GM19239 (cell line): ENCODE results near the gene SMARCA4.

ENCODE experiments used
- DNase-seq: peaks from one replicate; pipeline ENCODE4 v3.0.0; 2011; ENCODE audit warnings: low spot score; ENCODE audit not compliant: insufficient read length
- FAIRE-seq: peaks from 2 replicates; lab custom pipeline; 2011; peaks lifted over from hg19 to GRCh38; lab: Jason Lieb, UNC

Gene SMARCA4

DNA sequence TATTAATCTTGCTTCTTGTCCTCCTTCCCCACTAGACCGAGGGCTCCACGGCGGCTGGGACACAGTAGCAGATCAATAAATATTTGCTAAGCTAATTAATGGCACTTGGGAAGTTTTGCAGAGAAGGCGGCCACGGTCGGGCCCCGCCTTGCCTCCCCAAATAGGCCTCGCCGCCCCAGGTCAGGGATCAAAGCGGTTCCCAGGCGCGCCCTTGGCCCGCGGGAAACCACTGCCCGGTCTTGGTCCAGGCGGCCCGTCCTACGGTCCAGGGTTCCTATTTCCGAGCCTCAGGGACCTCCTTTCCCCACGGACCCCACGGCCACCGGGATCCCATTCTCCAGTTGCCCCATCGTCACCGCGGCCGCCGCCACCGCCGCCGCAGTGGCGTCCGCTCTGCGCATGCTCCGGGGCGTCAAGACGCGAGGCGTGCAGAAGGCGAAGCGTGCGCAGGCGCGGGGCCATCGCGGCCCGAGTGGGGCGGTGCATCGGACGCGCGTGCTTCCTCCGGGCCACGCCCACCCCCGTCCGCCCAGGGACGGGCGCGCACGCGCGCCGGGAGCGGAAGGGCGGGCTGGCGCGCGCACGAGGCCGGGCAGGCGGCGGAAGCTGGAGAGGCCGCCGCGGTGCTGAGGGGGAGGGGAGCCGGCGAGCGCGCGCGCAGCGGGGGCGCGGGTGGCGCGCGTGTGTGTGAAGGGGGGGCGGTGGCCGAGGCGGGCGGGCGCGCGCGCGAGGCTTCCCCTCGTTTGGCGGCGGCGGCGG is at the start of gene SMARCA4:
Gene SMARCA4, plus strand, starts transcription at position 717 of the 759 bp plus-strand sequence. CDS start 23,122 bp downstream, outside the sequence.
- FAIRE-seq, result peak; percentile 75

DNA sequence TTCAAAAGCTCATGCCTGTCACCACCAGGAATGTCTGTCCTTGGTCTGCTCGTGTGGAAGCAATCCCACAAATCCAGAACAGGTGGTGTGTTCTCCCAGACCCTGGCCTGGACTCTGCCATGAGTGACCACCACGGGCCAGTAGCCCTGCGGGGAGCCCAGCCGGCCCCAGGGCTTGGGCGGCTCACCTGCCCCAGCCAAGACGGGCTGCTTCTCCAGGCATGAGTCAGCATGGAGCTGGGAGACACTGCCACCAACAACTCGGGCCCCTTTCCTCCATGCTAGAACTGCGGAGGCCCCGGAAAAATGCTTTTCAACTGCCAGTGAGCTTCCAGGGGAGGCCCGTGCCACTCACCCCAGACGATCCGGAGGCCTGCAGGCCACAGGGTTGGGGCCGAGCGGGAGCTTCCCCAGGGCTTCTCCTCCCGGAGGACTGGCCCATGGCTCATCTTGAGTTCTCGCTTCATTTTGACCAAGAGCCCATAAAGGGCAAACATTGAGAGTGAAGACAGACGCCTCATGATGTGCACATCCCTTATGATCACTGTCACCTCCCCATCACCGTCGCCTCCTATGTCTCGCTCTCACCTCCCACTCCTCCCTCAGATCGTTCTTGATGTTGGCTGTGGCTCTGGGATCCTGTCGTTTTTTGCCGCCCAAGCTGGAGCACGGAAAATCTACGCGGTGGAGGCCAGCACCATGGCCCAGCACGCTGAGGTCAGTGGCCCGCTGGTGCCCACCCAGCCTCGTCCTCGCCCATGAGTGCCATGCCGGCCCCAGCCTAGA is 49.1 kb upstream of the SMARCA4 start:
- FAIRE-seq (no peak), DNase-seq (no peak)

More for the DNA sequence above, at the start of gene SMARCA4:
- peak; percentile 93 for DNase-seq

DNA sequence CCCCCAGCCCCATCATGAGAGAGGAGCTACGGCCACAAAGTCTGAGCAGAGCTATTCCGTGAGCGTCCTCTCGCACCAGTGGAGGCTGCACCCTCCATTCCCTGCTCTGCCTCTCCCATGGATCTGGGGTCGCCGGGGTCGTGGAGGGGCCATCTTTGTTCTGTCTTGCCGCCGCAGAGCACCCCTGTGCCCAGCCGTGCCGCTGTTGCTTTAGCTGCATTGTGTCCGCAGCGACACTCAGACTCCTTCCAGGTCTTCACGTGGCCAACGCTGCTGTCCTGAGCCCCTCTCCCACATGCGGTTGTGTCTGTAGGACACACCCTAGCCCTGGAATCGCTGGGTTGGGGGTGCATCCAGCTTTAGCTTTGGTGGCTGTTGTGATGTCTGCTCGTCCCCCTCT is 48.2 kb upstream of the SMARCA4 start:
- DNase-seq (no peak), FAIRE-seq (no peak)

DNA sequence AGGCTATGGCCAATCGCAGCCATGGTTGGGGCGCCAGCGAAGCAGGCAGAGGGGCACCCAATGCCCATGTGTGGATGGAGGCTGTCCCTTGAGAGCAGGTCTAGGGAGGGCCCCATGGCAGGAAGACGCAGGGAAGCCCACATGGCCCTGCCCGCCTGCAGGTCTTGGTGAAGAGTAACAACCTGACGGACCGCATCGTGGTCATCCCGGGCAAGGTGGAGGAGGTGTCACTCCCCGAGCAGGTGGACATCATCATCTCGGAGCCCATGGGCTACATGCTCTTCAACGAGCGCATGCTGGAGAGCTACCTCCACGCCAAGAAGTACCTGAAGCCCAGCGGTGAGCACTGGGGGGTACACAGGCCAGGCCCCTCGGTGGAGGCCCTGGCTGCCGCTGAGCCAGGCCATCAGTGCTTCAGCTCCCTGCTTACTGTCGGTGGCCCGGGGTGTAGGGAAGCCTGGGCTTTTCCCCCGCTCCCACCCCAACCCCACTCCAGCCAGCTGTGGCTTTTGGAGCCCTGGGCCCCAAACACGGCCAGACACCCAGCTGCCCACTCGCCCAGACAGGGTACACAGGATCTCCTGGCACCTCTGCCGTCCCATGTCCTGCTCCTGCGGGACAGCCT is 47.0 kb upstream of the SMARCA4 start:
- FAIRE-seq (no peak), DNase-seq (no peak)

DNA sequence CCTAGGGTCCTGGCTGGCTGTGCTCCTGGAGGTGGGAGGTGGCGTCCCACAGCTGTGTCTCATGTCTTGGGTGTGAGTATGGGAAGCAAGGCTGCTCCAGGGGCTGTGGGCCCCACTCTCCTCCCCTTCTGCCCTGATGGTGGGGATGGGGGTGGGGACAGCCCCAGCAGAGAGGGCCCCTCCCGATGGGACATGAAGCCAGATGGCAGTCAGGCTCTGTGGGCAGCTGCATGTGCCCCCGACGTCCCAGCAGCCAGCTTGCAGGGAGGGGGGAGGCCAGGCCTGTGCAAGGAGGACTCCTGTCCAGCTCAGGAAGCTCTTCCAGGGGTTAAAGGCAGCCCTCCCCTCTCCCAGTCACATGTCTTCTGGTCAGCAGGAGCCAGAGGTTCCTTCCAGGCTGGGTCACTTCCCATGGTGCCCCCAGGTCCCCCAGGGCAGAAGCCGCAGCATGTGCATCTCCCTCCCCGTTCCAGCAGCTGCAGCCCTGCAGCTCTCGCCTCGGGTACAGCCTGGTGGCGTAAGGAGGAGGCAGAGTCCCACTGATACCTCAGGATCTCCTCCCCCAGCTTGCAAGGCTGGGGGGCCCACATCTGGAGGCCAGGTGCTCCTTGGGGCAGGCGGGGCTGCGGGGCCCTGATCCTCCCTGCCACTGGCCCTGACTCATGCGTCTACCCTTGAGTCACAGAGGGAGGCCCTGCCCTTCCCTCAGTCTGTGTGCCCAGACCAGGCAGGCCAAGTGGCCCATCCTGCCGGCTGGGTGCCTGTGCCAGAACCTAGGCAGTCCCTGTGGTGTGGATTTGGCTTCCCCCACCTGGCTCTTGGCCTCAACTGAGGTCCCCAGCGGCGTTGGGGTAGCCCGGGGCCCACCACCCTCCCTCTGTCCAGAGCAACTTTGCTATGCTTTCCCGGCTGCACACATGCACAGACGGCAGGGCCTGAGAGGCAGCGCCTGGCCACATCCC is 45.4 kb upstream of the SMARCA4 start:
- FAIRE-seq (no peak), DNase-seq (no peak)

DNA sequence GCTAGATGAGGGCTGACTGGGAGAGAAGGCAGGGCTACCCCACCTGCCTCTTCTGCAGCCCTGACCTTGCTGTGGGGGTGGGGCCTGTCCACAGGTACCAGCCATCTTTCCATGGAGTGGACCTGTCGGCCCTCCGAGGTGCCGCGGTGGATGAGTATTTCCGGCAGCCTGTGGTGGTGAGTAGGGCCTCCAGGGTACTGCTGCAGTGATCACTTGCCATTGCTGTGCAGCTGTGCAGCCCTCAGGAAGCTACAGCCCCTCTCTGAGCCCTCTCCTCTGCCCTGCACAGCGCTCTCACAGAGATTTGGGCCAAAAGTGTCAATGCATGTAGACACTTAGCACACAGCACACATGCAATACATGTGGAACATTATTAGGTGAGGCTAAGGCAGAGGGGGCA is 44.2 kb upstream of the SMARCA4 start:
- no peak for FAIRE-seq

DNA sequence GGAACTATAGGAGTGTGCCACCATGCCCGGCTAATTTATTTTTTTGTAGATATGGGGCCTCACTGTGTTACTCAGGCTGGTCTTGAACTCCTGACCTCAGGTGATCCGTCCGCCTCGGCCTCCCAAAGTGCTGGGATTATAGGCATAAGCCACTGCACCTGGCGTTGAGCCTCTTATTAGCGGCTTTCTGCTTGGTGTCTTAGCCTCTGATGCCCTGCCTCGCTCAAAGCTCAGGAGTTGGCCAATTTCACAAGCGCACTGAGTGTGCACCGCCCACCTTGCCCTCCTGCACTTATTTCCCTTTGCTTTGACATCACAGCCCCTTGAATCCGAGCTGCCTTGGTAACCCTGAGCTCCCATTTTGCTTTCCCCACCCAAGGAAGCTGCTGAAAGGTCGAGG is 42.5 kb upstream of the SMARCA4 start:
- FAIRE-seq (no peak), DNase-seq (no peak)

More for the DNA sequence above, 44.2 kb upstream of the SMARCA4 start:
- DNase-seq, result no peak

DNA sequence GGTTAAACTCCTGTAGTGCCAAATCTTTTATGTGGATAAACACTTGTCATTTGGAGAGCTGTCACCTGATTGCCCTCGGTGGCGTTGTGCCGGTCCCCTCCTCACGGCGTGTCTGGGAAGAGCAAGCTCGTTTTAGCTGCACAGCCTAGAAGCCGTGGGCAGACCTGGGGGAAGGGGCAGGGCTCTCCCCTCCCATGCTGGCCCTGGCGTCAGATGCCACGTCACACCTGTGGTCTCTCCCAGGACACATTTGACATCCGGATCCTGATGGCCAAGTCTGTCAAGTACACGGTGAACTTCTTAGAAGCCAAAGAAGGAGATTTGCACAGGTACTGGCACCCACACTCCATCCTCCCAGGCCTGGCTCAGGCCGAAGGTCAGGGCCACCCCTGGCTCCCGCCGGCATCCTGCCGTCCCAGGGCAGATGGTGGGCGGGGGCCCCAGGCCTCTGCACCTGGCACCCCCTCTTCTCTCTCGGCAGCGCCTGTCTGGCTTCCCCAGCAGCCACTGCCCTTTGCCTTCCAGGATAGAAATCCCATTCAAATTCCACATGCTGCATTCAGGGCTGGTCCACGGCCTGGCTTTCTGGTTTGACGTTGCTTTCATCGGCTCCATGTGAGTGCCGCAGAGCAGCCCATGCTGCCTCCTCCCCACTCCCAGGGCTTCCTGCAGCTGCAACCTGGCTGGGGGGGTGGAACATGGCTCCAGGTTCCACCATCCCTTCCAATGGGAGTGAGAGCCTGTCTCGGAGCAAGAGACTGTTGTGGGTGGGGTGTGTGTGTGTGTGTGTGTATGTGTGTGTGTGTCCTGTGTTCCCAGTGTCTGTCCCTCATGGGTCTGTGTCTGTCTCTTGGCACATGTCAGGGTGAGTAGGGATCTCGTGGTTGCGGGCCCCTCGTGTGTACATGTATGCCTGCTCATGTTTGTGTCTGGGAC is 41.2 kb upstream of the SMARCA4 start:
- no peak for FAIRE-seq

DNA sequence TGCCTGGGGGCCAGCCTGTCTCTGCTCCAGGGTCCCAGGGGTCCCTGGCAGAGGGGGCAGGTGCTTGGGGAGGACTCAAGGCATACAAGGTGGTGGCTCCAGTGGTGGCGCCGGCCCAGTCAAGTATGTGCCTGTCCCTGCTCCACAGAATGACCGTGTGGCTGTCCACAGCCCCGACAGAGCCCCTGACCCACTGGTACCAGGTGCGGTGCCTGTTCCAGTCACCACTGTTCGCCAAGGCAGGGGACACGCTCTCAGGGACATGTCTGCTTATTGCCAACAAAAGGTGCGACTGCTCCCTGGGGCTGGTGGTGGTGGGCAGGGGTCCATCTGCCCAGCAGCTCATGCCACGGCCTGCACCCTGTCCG is 40.6 kb upstream of the SMARCA4 start:
- FAIRE-seq (no peak), DNase-seq (no peak)

More for the DNA sequence above, 41.2 kb upstream of the SMARCA4 start:
- DNase-seq, result no peak

DNA sequence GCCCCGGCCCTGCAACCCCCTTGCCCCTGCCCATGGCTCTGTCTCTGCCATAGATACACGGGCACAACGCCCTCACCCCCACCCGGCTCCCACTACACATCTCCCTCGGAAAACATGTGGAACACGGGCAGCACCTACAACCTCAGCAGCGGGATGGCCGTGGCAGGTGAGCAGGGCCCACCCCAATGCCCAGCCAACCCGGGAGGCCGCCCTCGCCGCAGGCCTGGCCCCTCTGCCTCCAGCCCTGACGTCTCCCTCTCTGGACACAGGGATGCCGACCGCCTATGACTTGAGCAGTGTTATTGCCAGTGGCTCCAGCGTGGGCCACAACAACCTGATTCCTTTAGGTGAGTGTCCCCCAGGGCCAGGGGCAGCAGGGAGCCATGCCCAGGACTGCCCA is 40.0 kb upstream of the SMARCA4 start:
- DNase-seq (no peak), FAIRE-seq (no peak)

DNA sequence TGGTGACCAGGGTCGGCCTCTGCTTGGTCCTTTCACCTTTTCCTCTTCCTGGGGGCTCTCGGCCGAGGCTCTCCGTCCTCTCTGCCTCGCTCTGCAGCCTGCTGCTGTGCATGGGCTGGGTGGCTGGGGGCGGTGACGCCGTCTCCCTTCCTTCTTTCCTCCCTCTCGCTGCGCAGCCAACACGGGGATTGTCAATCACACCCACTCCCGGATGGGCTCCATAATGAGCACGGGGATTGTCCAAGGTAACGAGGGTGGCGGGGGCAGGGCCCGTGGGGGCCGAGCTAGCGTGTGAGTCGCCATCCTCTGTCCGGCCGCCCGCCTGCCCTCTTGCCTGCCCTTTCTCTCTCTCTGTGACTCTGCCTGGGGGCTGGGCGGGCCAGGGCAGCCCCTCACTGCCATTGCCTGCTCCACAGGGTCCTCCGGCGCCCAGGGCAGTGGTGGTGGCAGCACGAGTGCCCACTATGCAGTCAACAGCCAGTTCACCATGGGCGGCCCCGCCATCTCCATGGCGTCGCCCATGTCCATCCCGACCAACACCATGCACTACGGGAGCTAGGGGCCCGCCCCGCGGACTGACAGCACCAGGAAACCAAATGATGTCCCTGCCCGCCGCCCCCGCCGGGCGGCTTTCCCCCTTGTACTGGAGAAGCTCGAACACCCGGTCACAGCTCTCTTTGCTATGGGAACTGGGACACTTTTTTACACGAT is 39.5 kb upstream of the SMARCA4 start:
- DNase-seq (no peak), FAIRE-seq (no peak)

DNA sequence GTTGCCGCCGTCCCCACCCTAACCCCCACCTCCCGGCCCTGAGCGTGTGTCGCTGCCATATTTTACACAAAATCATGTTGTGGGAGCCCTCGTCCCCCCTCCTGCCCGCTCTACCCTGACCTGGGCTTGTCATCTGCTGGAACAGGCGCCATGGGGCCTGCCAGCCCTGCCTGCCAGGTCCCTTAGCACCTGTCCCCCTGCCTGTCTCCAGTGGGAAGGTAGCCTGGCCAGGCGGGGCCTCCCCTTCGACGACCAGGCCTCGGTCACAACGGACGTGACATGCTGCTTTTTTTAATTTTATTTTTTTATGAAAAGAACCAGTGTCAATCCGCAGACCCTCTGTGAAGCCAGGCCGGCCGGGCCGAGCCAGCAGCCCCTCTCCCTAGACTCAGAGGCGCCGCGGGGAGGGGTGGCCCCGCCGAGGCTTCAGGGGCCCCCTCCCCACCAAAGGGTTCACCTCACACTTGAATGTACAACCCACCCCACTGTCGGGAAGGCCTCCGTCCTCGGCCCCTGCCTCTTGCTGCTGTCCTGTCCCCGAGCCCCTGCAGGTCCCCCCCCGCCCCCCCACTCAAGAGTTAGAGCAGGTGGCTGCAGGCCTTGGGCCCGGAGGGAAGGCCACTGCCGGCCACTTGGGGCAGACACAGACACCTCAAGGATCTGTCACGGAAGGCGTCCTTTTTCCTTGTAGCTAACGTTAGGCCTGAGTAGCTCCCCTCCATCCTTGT is 38.8 kb upstream of the SMARCA4 start:
- DNase-seq (no peak), FAIRE-seq (no peak)

DNA sequence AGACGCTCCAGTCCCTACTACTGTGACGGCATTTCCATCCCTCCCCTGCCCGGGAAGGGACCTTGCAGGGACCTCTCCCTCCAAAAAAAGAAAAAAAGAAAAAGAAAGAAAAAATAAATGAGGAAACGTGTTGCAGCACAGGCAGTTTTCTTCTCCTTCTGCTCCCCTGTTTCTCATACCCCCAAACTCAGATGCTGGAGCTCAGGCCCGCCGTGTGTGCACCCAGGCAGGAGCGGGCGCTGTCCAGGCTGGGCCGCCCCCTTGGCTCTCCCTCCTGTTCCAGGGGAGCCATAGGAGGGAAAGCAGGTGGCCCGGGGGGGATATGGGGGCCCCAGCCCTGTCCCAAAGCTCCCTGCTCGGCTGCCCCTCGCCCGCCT is 38.2 kb upstream of the SMARCA4 start:
- FAIRE-seq, result no peak
- DNase-seq, result no peak

DNA sequence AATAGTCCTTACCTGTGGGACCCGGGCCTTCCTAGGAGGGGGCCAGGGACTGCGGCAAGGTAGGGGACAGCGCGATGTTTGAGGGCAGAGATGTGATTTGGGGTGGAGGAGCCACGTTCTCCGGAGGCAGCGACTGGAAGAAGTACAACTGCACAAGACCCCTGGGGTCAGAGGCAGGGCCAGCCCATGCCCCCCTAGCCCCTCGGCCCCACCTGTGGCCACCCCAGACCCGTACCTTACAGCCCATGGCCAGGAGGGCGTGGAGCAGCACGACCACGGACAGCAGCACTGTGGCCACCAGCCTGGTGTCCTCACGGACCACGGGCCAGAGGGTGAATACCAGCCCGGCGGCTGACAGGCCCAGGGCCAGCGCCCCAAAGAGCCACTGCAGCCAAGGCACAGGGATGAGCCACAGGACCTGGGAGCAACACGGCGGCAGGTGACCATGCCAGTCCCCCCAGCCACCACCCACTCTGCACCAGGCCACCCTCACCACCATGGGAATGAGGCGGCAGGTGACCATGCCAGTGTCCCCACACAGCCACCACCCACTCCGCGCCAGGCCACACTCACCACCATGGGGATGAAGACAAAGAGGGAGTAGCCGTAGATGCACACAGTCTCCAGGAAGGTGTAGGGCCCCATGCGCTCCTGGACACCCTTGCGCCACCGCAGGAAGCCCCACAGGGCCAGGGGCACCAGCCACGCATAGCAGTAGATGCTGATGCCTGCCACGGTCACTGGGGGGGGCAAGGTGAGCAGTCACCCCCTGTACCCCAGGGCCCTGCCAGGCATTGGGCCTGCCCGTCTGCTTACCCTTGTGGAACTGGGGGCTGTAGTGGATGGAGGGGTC is 37.3 kb upstream of the SMARCA4 start:
- FAIRE-seq, result no peak
- DNase-seq, result no peak

DNA sequence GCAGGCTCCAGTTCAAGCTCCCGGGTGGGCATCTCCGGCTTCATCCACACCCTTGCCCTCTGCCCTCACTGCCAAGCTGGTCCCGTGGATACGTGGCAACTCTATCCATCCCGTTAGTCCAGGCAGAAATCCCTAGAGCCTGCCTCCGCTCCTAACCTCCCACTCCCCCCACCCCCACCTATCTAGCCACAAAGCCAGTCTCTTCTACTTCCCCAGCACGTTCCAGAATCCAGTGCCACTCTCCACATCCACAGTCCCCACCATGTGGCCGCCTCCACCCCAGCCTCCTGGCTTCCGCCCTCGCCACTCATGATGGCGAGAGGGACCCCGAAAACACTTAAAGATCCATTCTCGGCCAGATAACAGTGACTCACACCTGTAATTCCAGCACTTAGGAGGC is 36.2 kb upstream of the SMARCA4 start:
- DNase-seq (no peak), FAIRE-seq (no peak)

DNA sequence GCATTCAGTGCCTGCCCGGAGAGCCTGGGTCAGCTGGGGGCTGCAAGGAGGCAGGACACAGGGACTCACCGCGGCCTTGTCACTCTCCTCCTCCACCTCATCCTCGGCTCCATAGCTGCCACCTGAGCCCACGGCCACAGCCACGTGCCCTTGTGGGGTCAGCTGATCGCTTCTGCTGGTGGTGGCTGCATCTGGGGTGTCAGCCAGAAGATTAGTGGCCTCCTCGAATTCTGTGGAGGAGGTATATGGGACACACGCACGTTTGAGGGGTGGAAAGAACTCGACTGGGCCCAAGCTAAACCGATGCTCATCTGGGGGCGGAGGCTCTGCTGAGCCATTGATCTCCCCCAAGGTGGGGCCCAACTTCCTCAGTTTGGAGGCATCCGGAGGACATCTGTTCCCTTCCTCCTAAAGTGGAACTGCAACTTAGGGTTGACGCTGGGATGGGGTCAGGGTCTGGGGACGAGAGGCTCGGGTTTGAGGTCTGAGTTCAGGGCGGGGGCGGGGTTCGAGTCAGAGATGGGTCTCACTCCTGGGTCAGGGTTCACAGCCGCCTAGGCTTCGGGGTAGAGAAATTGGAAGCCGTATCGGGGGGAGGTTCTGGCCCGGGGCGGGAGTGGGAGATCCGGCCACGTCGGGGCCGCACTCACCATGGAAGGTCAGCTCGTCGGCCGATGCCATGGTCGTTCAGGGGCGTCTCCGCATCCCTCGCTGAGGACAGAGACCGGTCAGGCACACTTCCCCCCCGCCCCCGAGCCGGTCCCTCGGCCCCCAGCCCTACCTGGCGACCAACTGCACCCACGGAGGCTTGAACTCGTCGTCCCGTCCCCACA is 32.9 kb upstream of the SMARCA4 start:
- FAIRE-seq (no peak), DNase-seq (no peak)
